DOHH2 (cell line): Measurements from ENCODE around the gene BAZ2B.

ENCODE experiments used
- H3F3A ChIP-seq: fragments of 200-600 bp; sonication (generic), shearing (Covaris generic); 2 replicates; pipeline ENCODE4 v1.6.0; 2016; ENCODE audit warnings: antibody characterized with exemption, mild to moderate bottlenecking; ENCODE audit not compliant: control insufficient read depth, insufficient read depth
- H3K27ac ChIP-seq: fragments of 200-600 bp; sonication (generic); 2 replicates; pipeline ENCODE4 v1.5.1; 2014; ENCODE audit warnings: low read depth, mild to moderate bottlenecking, low read length, moderate library complexity
- H3K27me3 ChIP-seq: fragments of 200-600 bp; sonication (generic); 2 replicates; pipeline ENCODE4 v1.6.1; 2014; ENCODE audit warnings: mild to moderate bottlenecking, low read length, mixed read lengths; ENCODE audit not compliant: control insufficient read depth
- H3K36me3 ChIP-seq: fragments of 200-600 bp; sonication (generic); 2 replicates; pipeline ENCODE4 v1.6.1; 2014; ENCODE audit warnings: mild to moderate bottlenecking, low read length, moderate library complexity, mixed read lengths; ENCODE audit not compliant: control insufficient read depth
- H3K4me1 ChIP-seq: fragments of 200-600 bp; sonication (generic); 2 replicates; pipeline ENCODE4 v1.6.1; 2014; ENCODE audit warnings: mild to moderate bottlenecking, low read length, mixed read lengths; ENCODE audit not compliant: control insufficient read depth
- H3K4me2 ChIP-seq: fragments of 200-600 bp; sonication (generic); 2 replicates; pipeline ENCODE4 v1.6.0; 2014; ENCODE audit warnings: mild to moderate bottlenecking, low read length, moderate library complexity
- H3K4me3 ChIP-seq: fragments of 200-600 bp; sonication (generic); 2 replicates; pipeline ENCODE4 v1.5.1; 2014; ENCODE audit warnings: mild to moderate bottlenecking, low read length, mixed read lengths
- H3K79me2 ChIP-seq: fragments of 200-600 bp; sonication (generic); 2 replicates; pipeline ENCODE4 v1.6.1; 2014; ENCODE audit warnings: mild to moderate bottlenecking, low read length, mixed read lengths; ENCODE audit not compliant: control insufficient read depth
- H3K9me2 ChIP-seq: fragments of 200-600 bp; sonication (generic); replicated peaks from 2 replicates; pipeline ENCODE4 v1.6.1; 2014; ENCODE audit warnings: mild to moderate bottlenecking, low read length, mixed read lengths; ENCODE audit not compliant: control insufficient read depth
- H3K9me3 ChIP-seq: fragments of 200-600 bp; sonication (generic); 2 replicates; pipeline ENCODE4 v1.6.1; 2014; ENCODE audit warnings: antibody characterized with exemption, low read length, mixed read lengths; ENCODE audit not compliant: control insufficient read depth, insufficient read depth
- H4K20me1 ChIP-seq: fragments of 200-600 bp; sonication (generic); 2 replicates; pipeline ENCODE4 v1.6.0; 2014; ENCODE audit warnings: low read depth, mild to moderate bottlenecking, antibody characterized with exemption, low read length, moderate library complexity; ENCODE audit not compliant: control insufficient read depth, insufficient read depth
- EZH2phosphoT487 ChIP-seq: fragments of 200-600 bp; sonication (generic); IDR thresholded peaks from 2 replicates; pipeline ENCODE4 v1.6.1; 2017; ENCODE audit warnings: borderline replicate concordance, mild to moderate bottlenecking, antibody characterized with exemption, low read length, moderate library complexity, mixed read lengths
- TF ChIP-seq, protein P1 (sequence below): fragments of 200-600 bp; sonication (generic); IDR thresholded peaks from one replicate; pipeline ENCODE4 v1.5.1; 2014; ENCODE audit warnings: antibody characterized with exemption, mild to moderate bottlenecking, low read depth, low read length; ENCODE audit not compliant: poor library complexity, severe bottlenecking

BAZ2B gene

DNA sequence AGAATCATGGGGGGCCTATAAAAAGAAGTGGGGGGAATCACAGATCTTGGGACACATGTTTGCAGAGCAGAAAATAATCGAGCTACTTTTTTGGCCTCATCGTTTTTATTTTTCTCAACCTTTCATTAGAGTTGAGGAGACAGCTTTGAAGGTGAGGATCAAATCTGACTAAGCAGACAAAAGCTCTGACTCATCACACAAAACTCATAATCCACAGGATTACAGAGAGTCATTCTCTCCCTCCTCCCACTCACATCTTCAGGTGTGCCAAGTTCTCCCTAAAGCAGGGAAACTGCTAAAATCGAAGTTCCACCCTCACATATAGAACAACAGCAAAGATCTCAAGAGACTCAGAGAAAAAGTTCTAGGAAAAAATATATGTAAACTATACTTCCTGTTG is 15.6 kb downstream of the BAZ2B start:
- Histone ChIP-seq H3K79me2 (no peaks in the 10 kb centered on the region), H3K36me3 (no peaks in the 10 kb centered on the region), H3K27ac (no peak overlapping the region), H3F3A (no peaks in the 10 kb centered on the region), H3K4me2 (no peak overlapping the region), H3K4me1 (peaks cover 8% of the 10 kb centered on the region), H4K20me1 (no peaks in the 10 kb centered on the region), H3K4me3 (no peak overlapping the region), H3K9me3 (no peaks in the 10 kb centered on the region), H3K27me3 (no peaks in the 10 kb centered on the region), H3K9me2 (no peaks in the 10 kb centered on the region)
- TF ChIP-seq, protein P1, sequence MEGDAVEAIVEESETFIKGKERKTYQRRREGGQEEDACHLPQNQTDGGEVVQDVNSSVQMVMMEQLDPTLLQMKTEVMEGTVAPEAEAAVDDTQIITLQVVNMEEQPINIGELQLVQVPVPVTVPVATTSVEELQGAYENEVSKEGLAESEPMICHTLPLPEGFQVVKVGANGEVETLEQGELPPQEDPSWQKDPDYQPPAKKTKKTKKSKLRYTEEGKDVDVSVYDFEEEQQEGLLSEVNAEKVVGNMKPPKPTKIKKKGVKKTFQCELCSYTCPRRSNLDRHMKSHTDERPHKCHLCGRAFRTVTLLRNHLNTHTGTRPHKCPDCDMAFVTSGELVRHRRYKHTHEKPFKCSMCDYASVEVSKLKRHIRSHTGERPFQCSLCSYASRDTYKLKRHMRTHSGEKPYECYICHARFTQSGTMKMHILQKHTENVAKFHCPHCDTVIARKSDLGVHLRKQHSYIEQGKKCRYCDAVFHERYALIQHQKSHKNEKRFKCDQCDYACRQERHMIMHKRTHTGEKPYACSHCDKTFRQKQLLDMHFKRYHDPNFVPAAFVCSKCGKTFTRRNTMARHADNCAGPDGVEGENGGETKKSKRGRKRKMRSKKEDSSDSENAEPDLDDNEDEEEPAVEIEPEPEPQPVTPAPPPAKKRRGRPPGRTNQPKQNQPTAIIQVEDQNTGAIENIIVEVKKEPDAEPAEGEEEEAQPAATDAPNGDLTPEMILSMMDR, result no peak
- no peak for TF ChIP-seq EZH2phosphoT487

DNA sequence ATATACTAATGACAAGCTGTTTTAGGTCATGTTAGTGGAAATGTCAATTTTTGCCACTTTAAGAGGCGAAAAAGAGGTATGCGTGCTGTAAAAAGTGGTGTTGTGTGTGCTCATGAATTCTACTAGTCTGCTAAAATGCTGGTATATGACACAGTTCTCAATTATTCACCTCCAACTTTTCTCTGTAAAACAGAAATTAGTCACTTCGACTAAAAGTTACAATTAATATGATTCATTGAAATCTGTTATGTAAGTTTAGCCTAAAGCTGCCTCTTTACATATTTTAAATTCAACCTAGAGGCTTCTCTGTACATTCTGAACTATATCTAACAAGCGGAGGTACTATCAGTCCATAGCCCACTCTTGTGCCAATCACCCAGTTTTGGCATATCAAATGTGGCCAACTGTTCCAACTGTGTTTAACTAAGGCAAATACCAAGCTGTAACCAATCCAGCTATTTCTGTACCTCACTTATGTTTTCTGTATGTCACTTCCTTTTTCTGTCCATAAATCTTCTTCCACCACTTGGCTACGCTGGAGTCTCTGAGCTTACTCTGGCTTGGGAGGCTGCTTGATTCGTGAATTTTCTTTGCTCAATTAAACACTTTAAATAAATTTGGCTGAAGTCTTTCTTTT is 20.8 kb downstream of the BAZ2B start:
- no peak overlapping the region for H3K4me3 ChIP-seq
- TF ChIP-seq, protein P1, result no peak
- no peak for TF ChIP-seq EZH2phosphoT487
- no peaks in the 10 kb centered on the region for H3K27me3 ChIP-seq
- H3K36me3 ChIP-seq, result no peaks in the 10 kb centered on the region
- H4K20me1 ChIP-seq, result no peaks in the 10 kb centered on the region
- no peaks in the 10 kb centered on the region for H3F3A ChIP-seq
- H3K4me1 ChIP-seq, result no peaks in the 10 kb centered on the region
- H3K9me3 ChIP-seq, result no peaks in the 10 kb centered on the region
- no peak overlapping the region for H3K4me2 ChIP-seq
- no peaks in the 10 kb centered on the region for H3K9me2 ChIP-seq
- no peaks in the 10 kb centered on the region for H3K79me2 ChIP-seq
- no peak overlapping the region for H3K27ac ChIP-seq

- TF ChIP-seq EZH2phosphoT487, result no peak
- TF ChIP-seq, protein P1, result no peak
- H3K27me3 ChIP-seq, result no peaks in the 10 kb centered on the region
Observed at GRCh38 chr2:159592441-159592840, 23.9 kb downstream of the BAZ2B start.

More at GRCh38 chr2:159592441-159592840, 23.9 kb downstream of the BAZ2B start:
- H3K4me1 ChIP-seq, result no peaks in the 10 kb centered on the region
- H3K4me3 ChIP-seq, result no peak overlapping the region
- H4K20me1 ChIP-seq, result no peaks in the 10 kb centered on the region
- H3K4me2 ChIP-seq, result no peak overlapping the region
- no peak overlapping the region for H3K27ac ChIP-seq
- H3K79me2 ChIP-seq, result no peaks in the 10 kb centered on the region
- H3K36me3 ChIP-seq, result no peaks in the 10 kb centered on the region
- H3K9me3 ChIP-seq, result no peaks in the 10 kb centered on the region
- no peaks in the 10 kb centered on the region for H3F3A ChIP-seq
- H3K9me2 ChIP-seq, result no peaks in the 10 kb centered on the region
